NB4 (cell line): ENCODE measurements around the gene EDEM2.
A peak's percentile ranks its signal among the peaks of the same experiment; 100 is the strongest.

Experiments used
- DNase-seq: peaks from one replicate; pipeline ENCODE4 v3.0.0; 2010; ENCODE audit warnings: low read depth
- H3K4me3 ChIP-seq: one replicate; pipeline ENCODE4 v1.5.1; 2011; ENCODE audit warnings: mild to moderate bottlenecking, low read depth, low read length, moderate library complexity
- CTCF ChIP-seq: IDR thresholded peaks from one replicate; pipeline ENCODE4 v1.5.1; 2012; ENCODE audit warnings: low read depth, low read length
- MAX ChIP-seq: IDR thresholded peaks from 2 replicates; pipeline ENCODE4 v1.6.1; 2011; ENCODE audit warnings: low read depth, low read length
- MYC ChIP-seq: IDR thresholded peaks from 2 replicates; pipeline ENCODE4 v1.6.1; 2011; ENCODE audit warnings: low read depth, low read length
- POLR2A ChIP-seq: IDR thresholded peaks from 2 replicates; pipeline ENCODE4 v1.6.1; 2011; ENCODE audit warnings: mild to moderate bottlenecking; ENCODE audit not compliant: insufficient read length; ENCODE audit errors: extremely low read depth

The EDEM2 gene

GRCh38 chr20:35131934-35132333 lies 15.2 kb downstream of the EDEM2 start:
- H3K4me3 ChIP-seq: no peak overlapping the region
- no peak for DNase-seq
- TF ChIP-seq CTCF (no peak), POLR2A (no peak), MYC (no peak), MAX (no peak)

GRCh38 chr20:35129647-35130069 lies 17.5 kb downstream of the EDEM2 start:
- peak; percentile 63 for DNase-seq
- no peak for TF ChIP-seq POLR2A
- no peak for TF ChIP-seq MYC
- no peak for TF ChIP-seq CTCF
- TF ChIP-seq MAX: no peak
- no peak overlapping the region for H3K4me3 ChIP-seq

GRCh38 chr20:35125753-35126152 lies 21.4 kb downstream of the EDEM2 start:
- DNase-seq: no peak
- H3K4me3 ChIP-seq: no peak overlapping the region
- TF ChIP-seq CTCF (no peak), MAX (no peak), POLR2A (no peak), MYC (no peak)

- no peak overlapping the region for H3K4me3 ChIP-seq
- TF ChIP-seq CTCF: no peak
- no peak for TF ChIP-seq POLR2A
- TF ChIP-seq MAX: no peak
- TF ChIP-seq MYC: no peak
- no peak for DNase-seq
These were observed 24.3 kb downstream of the EDEM2 start for GRCh38 chr20:35122756-35123405.

- DNase-seq: no peak
These were observed 25.9 kb downstream of the EDEM2 start for GRCh38 chr20:35121186-35121585.

More at GRCh38 chr20:35121186-35121585, 25.9 kb downstream of the EDEM2 start:
- TF ChIP-seq POLR2A: no peak
- no peak for TF ChIP-seq MYC
- no peak for TF ChIP-seq MAX
- no peak for TF ChIP-seq CTCF
- H3K4me3 ChIP-seq: no peak overlapping the region
